ENCODE data around the gene RPL5. TPM values are rescaled to one million over a fixed set of nuclear protein-coding genes. Genes with fewer than 3 reads are reported as not detected.

Gene RPL5
- total and polyA plus RNA-seq, 2 donors (not counting 1 experiment from before 2014, with no cell fraction given) = 1,198 to 2,145 TPM

GRCh38 chr1:92883297-92883696 is 51.5 kb downstream of the RPL5 start:
- Histone ChIP-seq H4K20me1 (ENCODE audit: control insufficient read depth, extremely low read depth, insufficient read depth, low read length) (no peaks in the 10 kb centered on the region), H3K9ac (ENCODE audit: insufficient read depth, low read length) (no peak overlapping the region), H2AFZ (ENCODE audit: low read length) (no peak overlapping the region), H3K79me2 (ENCODE audit: control insufficient read depth, insufficient read depth, low read length) (no peaks in the 10 kb centered on the region), H3K9me3 (ENCODE audit: control insufficient read depth, insufficient read depth, low read depth, low read length) (no peaks in the 10 kb centered on the region), H3K4me2 (ENCODE audit: extremely low read depth, insufficient read depth, low read length) (no peak overlapping the region), H3K27me3 (ENCODE audit: control insufficient read depth, insufficient read depth, low read length) (no peaks in the 10 kb centered on the region), H3K4me1 (ENCODE audit: control insufficient read depth, extremely low read depth, insufficient read depth, low read length) (no peaks in the 10 kb centered on the region), H3K27ac (ENCODE audit: insufficient read depth, low read length) (no peak overlapping the region), H3K4me3 (replicated peaks in 1 of 4; ENCODE audit: control extremely low read depth in 1 of 4, insufficient read depth in 1 of 4, low read depth in 3 of 4, low read length in 4 of 4) (no peak overlapping the region), H3K36me3 (ENCODE audit: control insufficient read depth, insufficient read depth, low read length) (no peaks in the 10 kb centered on the region)
- TF ChIP-seq EZH2 (IDR thresholded peaks at IDR 0.05; ENCODE audit: low read length, missing control alignments) = no peak
- TF ChIP-seq, protein P1, sequence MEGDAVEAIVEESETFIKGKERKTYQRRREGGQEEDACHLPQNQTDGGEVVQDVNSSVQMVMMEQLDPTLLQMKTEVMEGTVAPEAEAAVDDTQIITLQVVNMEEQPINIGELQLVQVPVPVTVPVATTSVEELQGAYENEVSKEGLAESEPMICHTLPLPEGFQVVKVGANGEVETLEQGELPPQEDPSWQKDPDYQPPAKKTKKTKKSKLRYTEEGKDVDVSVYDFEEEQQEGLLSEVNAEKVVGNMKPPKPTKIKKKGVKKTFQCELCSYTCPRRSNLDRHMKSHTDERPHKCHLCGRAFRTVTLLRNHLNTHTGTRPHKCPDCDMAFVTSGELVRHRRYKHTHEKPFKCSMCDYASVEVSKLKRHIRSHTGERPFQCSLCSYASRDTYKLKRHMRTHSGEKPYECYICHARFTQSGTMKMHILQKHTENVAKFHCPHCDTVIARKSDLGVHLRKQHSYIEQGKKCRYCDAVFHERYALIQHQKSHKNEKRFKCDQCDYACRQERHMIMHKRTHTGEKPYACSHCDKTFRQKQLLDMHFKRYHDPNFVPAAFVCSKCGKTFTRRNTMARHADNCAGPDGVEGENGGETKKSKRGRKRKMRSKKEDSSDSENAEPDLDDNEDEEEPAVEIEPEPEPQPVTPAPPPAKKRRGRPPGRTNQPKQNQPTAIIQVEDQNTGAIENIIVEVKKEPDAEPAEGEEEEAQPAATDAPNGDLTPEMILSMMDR (conservative IDR thresholded peaks at IDR 0.05 in 1 of 2, IDR thresholded peaks at IDR 0.05 in 1 of 2; ENCODE audit: low read depth in 1 of 2, low read length in 2 of 2) = no peak
- DNase-seq (ENCODE audit: low read depth in 2 of 2) = no peak

DNA sequence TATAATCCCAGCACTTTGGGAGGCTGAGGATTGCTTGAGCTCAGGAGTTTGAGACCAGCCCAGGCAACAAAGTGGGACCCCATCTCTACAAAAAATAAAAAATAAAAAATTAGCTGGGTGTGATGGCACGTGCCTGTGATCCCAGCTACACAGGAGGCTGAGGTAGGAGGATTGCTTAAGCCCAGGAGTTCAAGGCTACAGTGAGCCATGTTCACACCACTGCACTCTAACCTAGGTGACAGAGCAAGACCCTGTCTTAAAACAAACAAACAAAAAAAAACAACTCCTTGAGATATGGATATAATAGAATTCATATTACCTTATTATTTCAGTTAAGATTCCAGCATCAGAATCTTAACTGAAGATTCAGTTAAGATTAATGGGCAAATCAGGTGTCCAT is 52.4 kb downstream of the RPL5 start:
- TF ChIP-seq, protein P1 (conservative IDR thresholded peaks at IDR 0.05 in 1 of 2, IDR thresholded peaks at IDR 0.05 in 1 of 2; ENCODE audit: low read depth in 1 of 2, low read length in 2 of 2) = no peak
- Histone ChIP-seq H3K9me3 (ENCODE audit: control insufficient read depth, insufficient read depth, low read depth, low read length) (no peaks in the 10 kb centered on the region), H3K79me2 (ENCODE audit: control insufficient read depth, insufficient read depth, low read length) (no peaks in the 10 kb centered on the region), H3K9ac (ENCODE audit: insufficient read depth, low read length) (no peak overlapping the region), H3K27ac (ENCODE audit: insufficient read depth, low read length) (no peak overlapping the region), H3K36me3 (ENCODE audit: control insufficient read depth, insufficient read depth, low read length) (no peaks in the 10 kb centered on the region), H3K4me1 (ENCODE audit: control insufficient read depth, extremely low read depth, insufficient read depth, low read length) (no peaks in the 10 kb centered on the region), H3K27me3 (ENCODE audit: control insufficient read depth, insufficient read depth, low read length) (no peaks in the 10 kb centered on the region), H2AFZ (ENCODE audit: low read length) (no peak overlapping the region), H3K4me2 (ENCODE audit: extremely low read depth, insufficient read depth, low read length) (no peak overlapping the region), H3K4me3 (replicated peaks in 1 of 4; ENCODE audit: control extremely low read depth in 1 of 4, insufficient read depth in 1 of 4, low read depth in 3 of 4, low read length in 4 of 4) (no peak overlapping the region), H4K20me1 (ENCODE audit: control insufficient read depth, extremely low read depth, insufficient read depth, low read length) (no peaks in the 10 kb centered on the region)
- DNase-seq (ENCODE audit: low read depth in 2 of 2) = no peak

DNA sequence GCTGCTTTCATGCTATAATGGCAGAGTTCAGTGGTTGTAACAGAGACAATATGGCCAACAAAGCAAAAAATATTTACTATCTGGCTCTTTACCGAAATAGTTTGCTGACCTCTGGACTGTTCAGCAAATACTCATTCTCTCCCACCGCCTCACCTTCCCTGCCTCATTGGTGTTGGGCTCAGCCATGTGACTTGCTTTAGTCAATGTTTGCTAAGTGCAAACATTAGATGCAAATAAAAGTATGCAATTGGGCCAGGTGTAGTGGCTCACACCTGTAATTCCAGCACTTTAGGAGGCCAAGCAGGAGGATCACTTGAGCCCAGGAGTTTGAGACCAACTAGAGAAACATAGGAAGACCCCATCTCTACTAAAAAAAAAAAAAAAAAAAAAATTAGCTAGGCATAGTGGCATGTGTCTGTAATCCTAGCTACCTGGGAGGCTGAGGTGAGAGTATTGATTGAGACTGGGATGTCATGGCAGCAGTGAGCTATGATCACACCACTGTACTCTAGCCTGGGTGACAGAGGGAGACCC is 55.1 kb downstream of the RPL5 start:
- Histone ChIP-seq H3K4me1 (ENCODE audit: control insufficient read depth, extremely low read depth, insufficient read depth, low read length) (no peaks in the 10 kb centered on the region), H3K79me2 (ENCODE audit: control insufficient read depth, insufficient read depth, low read length) (no peaks in the 10 kb centered on the region), H3K36me3 (ENCODE audit: control insufficient read depth, insufficient read depth, low read length) (no peaks in the 10 kb centered on the region), H3K9ac (ENCODE audit: insufficient read depth, low read length) (no peak overlapping the region), H3K4me2 (ENCODE audit: extremely low read depth, insufficient read depth, low read length) (no peak overlapping the region), H3K27me3 (ENCODE audit: control insufficient read depth, insufficient read depth, low read length) (no peaks in the 10 kb centered on the region), H4K20me1 (ENCODE audit: control insufficient read depth, extremely low read depth, insufficient read depth, low read length) (no peaks in the 10 kb centered on the region), H3K9me3 (ENCODE audit: control insufficient read depth, insufficient read depth, low read depth, low read length) (no peaks in the 10 kb centered on the region), H2AFZ (ENCODE audit: low read length) (no peak overlapping the region), H3K4me3 (replicated peaks in 1 of 4; ENCODE audit: control extremely low read depth in 1 of 4, insufficient read depth in 1 of 4, low read depth in 3 of 4, low read length in 4 of 4) (no peak overlapping the region), H3K27ac (ENCODE audit: insufficient read depth, low read length) (no peak overlapping the region)
- DNase-seq (ENCODE audit: low read depth in 2 of 2) = no peak
- TF ChIP-seq, protein P1 (conservative IDR thresholded peaks at IDR 0.05 in 1 of 2, IDR thresholded peaks at IDR 0.05 in 1 of 2; ENCODE audit: low read depth in 1 of 2, low read length in 2 of 2) = no peak
- TF ChIP-seq EZH2 (IDR thresholded peaks at IDR 0.05; ENCODE audit: low read length, missing control alignments) = no peak

Data from fibroblast of lung (primary cell).